NCI-H187 (cell line): ENCODE measurements around the gene BRSK1.
"Not testable (repeated sequence)": the region's sequence is repeated elsewhere in the genome, so short reads cannot be mapped to it uniquely, and the experiment has no call there.

Experiments
- DNase-seq, 2 experiments: peaks; one replicate each; lab custom pipeline; 2025; lab: John Stamatoyannopoulos, UW

BRSK1 gene

DNA sequence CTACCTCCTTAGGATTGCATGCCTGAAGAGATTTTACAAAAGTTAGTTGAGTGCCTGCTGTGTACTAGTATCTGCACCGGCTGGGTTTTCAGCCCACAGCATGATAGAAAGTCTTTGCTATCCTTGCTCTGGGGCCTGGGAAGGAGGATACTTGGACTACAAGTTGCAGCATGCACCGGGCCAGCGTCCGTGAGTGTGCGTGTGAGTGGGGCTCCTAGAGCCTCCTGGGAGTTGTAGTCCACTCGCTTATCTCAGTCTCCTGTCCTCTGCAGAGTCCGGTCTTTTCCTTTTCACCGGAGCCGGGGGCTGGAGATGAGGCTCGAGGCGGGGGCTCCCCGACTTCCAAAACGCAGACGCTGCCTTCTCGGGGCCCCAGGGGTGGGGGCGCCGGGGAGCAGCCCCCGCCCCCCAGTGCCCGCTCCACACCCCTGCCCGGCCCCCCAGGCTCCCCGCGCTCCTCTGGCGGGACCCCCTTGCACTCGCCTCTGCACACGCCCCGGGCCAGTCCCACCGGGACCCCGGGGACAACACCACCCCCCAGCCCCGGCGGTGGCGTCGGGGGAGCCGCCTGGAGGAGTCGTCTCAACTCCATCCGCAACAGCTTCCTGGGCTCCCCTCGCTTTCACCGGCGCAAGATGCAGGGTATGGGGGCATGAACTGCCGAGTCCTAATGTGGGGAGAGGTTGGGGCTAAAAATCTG is 20.6 kb downstream of the BRSK1 start:
- peak; percentile 13 to 47 for DNase-seq

- DNase-seq, result no peak
These were observed 21.2 kb downstream of the BRSK1 start for GRCh38 chr19:55304980-55305379.

DNA sequence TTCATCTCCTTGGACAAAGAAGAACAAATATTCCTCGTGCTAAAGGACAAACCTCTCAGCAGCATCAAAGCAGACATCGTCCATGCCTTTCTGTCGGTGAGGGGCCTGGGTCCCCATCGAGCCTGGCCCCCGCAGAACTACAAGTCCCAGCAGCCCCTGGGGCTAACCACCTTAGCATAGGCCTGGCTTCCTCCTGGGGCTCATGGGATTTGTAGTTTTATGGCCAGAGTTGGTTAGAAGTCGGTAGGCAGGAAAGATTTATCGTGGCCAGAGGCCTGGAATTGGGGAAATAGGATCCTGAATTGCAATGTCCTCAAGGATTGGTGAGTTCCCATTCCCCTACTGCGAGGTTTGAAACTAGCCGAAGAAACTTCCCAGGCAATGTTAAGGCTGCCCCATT is 21.7 kb downstream of the BRSK1 start:
- no peak for DNase-seq

DNA sequence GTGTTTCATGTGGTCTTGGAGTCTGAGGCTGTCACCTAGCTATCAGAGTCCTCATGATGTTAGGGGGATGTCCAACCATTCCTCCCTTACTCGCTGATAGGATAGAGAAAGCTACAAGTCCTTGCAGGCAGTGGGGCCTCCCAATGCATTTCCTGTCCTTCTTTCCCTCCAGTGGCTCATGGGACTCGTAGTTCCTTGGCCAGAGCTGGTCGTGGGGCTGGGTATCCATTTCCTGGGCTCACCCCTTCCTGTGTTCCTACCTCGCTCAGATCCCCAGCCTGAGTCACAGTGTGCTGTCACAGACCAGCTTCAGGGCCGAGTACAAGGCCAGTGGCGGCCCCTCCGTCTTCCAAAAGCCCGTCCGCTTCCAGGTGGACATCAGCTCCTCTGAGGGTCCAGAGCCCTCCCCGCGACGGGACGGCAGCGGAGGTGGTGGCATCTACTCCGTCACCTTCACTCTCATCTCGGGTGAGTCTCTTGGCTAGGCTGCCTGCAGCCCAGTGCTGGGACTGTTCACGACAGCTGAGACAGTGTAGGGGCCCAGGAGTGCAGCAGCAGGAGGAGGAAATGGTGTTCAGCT is 22.3 kb downstream of the BRSK1 start:
- no peak for DNase-seq

DNA sequence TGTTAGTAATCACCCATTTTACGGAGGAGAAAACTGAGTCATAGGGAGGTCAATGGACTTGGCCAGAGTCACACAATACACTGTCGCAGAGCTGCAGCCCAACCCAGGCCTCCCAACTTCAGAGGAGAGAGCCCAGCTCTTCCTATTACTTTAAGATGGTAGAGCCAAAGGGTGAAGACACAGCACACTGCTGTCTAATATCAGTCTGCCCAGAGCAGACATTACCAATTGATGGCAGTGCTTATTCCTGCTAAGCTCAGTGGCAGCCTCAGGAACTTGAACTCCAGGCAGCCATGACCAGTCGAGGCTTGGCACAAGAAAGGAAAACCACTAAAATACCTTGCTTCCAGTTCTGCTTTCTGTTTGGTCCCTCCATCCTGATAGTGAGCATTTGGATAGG is 22.9 kb downstream of the BRSK1 start:
- DNase-seq, result no peak

DNA sequence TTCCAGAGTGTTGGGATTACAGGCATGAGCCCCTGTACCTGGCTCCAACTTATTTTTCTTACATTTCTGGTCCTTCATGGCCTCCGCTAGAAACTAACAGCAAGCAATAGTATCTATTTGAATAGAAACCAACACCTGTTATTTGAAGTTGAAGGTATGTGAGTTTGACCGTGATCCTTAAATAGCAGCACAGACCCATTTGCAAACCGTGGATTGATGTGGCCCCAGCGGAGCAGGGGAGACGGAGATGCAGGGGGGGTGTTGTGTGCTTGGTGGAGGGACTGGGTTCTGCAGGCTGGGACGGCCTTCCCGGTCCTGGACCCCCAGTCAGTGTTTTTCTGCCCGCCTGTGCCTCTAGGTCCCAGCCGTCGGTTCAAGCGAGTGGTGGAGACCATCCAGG is 24.5 kb downstream of the BRSK1 start:
- DNase-seq, result no peak

DNA sequence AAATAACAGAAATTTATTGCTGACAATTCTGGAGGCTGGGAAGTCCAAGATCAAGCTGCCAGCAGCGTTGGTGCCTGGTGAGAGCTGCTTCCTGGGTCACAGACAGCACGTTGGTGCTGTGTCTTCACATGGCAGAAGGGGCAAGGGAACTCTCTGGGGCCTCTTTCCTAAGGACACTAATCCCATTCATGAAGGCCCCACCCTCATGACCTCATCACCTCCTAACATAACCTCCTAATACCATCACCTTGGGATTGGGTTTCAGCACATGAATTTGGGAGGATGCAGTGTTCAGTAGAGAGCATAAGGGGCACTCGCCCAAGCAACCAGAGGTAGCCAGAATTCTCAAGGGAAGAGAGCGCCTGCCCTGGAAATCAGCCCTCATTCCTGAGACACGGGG is 25.7 kb downstream of the BRSK1 start:
- DNase-seq, result no peak

- DNase-seq, result no peak
These were observed 26.7 kb downstream of the BRSK1 start for GRCh38 chr19:55310498-55310897.

DNA sequence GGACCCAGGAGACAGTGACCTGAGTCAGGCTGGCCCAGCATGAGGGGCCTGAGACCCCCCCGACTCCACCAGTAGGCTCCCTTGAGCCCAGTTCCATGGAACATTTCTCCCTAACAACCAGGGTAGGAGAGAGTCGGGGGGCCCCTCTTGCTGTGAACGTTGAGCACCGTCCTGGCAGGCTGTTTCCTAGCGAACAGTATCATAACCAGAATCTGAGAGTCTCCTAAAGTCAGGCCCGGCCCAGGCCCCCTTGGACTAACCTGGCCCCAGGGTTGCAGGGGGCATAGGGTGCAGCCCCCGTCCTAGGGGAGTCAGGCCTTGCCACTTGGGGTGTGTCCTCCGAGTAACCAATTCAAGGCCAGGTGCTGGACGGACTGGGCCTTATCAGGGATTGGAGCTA is 27.6 kb downstream of the BRSK1 start:
- no peak for DNase-seq

GRCh38 chr19:55311797-55312196 is 28.0 kb downstream of the BRSK1 start:
- no peak for DNase-seq

DNA sequence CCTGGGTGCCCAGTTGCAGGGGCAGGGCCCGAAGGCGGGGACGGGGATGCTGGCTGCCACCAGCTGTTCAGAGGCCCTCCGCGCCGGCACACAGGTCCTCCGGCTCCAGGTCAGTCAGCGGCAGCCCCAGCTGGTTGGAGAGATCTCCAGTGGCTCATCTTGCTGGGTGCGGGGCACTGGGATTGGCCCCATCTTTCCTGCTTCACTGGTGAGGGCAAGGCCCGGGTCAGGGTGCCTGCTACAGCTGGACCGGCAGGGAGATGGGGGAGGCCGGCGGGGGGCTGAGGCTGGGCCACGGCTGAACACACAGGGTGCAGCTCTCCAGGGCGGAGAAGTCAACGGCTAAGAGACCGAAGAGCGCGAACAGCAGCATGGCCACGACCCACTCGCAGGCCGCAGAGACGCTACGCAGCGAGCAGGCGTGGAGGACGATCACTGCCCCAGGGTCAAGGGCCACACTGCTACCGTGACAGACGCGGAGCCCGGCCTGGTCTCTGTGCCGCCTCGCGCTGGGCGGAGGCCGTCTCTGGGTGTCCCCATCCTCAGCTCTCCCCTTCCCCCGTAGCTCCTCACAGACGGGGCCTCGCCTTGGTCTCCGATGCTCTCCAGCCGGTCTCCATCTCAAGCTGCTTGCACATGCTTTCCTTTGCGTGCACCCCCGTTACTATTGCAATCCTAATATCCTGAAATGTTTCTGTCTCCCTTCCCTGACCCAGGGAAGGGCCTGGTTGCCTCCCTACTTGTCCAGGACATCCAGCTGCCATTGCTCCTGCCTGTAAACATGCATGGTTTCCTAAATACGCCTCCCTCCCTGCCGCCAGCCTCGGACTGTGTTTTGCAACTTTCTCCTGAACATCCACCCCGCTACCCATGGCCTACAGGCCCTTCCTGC is 29.1 kb downstream of the BRSK1 start:
- no peak for DNase-seq

- no peak for DNase-seq
These were observed 30.6 kb downstream of the BRSK1 start for GRCh38 chr19:55314396-55314795.

GRCh38 chr19:55315956-55316525 is 32.2 kb downstream of the BRSK1 start:
- no peak for DNase-seq

- DNase-seq, result no peak
These were observed 32.8 kb downstream of the BRSK1 start for GRCh38 chr19:55316646-55317045.

DNA sequence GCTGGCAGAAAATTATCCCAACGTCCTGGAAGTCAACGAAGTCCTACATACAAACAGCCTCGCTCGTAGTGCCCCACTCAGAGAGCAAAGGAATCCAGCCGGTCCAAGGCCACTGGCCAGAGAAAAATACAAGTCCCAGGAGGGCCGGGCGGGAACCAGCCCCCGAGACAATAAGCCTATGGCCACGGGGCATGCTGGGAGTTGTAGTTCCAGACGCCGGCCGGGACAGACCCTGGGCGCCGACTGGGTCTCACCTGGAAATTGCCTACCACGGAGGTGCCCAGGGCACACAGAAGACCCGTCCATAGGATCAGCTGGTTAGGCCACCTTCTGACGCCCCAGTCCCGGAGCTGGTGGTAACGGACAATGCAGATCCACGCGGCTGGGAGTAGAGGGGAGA is 36.0 kb downstream of the BRSK1 start:
- no peak for DNase-seq

DNA sequence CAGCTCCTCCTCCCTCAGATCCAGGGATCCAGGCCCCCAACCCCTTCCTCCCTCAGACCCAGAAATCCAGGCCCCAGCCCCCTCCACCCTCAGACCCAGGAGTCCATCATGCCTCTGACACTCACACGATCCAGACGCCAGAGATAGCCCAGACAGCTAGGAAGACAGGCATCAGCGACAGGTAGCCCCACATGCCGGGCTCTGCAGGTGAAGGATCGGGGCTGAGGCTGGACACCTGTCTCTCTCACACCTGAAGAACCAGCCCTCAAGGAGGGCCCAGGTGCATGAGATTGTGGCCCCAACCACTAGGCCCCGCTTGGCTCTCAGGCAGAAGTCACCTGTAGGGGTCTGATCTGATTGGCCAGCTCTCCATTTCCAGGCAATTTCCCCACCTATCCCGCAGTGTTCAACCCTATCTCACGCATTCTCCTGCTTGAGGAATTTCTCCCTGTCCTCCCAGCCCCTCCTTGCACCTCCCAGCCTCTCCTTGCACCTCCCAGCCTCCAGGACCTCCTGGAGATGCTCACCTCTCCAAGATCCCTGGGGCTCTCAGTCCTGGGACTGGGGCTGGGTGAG is 37.1 kb downstream of the BRSK1 start:
- DNase-seq, result no peak

GRCh38 chr19:55321466-55322137 is 37.8 kb downstream of the BRSK1 start:
- no peak for DNase-seq

- DNase-seq, result no peak
These were observed 38.5 kb downstream of the BRSK1 start for GRCh38 chr19:55322204-55322885.

- no peak for DNase-seq
These were observed 40.9 kb downstream of the BRSK1 start for GRCh38 chr19:55324662-55325061.

- DNase-seq, result no peak
These were observed 41.4 kb downstream of the BRSK1 start, which contains the start of gene TMEM150B for GRCh38 chr19:55325172-55325571. Gene TMEM150B, minus strand, starts transcription at chr19:55325341. Its CDS starts 4,305 bp downstream, at chr19:55321036.

DNA sequence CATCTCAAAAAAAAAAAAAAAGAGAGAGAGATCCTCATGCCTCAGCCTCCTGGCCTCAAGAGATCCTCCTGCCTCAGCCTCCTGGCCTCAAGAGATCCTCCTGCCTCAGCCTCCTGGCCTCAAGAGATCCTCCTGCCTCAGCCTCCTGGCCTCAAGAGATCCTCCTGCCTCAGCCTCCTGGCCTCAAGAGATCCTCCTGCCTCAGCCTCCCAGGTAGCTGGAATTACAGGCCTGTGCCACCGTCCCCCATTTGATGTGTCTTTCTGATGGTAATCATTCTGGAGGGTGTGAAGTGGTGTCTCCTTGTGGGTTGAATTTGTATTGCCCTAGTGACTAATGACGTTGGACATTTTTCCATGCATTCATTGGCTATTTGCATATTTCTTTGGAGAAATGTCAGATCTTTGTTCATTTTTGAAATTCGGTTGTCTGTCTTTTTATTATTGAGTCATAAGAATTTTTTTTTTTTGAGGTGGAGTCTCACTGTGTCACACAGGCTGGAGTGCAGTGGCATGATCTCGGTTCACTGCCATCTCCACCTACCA is 45.0 kb downstream of the BRSK1 start:
- not testable (repeated sequence) for DNase-seq
